GM23338 (cell line): ENCODE results near the gene EZH1. TPM values are rescaled to one million over a fixed set of nuclear protein-coding genes. Genes with fewer than 3 reads are reported as not detected.

Experiments
- ATAC-seq: fragments of 200-7000 bp; cut with Tn5 transposase; 3 replicates; pipeline ENCODE4 v1.9.1; 2020
- DNase-seq: peaks from one replicate; pipeline ENCODE4 v3.0.0-alpha.2; 2015; ENCODE audit warnings: low spot score
- H2AFZ ChIP-seq: fragments of 200-600 bp; sonication (generic); 2 replicates; pipeline ENCODE4 v1.8.0; 2016; ENCODE audit warnings: antibody characterized with exemption, mild to moderate bottlenecking, moderate library complexity
- H3F3A ChIP-seq: fragments of 200-600 bp; sonication (generic); replicated peaks from 2 replicates; pipeline ENCODE4 v1.8.0; 2017; ENCODE audit warnings: antibody characterized with exemption, mixed run types, low read depth
- H3K27ac ChIP-seq: fragments of 200-600 bp; sonication (generic); 2 replicates; pipeline ENCODE4 v1.6.1; 2016; ENCODE audit warnings: low read depth
- H3K27me3 ChIP-seq: fragments of 200-600 bp; sonication (generic); 2 replicates; pipeline ENCODE4 v1.8.0; 2016; ENCODE audit warnings: mild to moderate bottlenecking, mixed run types, moderate library complexity; ENCODE audit not compliant: insufficient read depth
- H3K36me3 ChIP-seq: fragments of 200-600 bp; sonication (generic); 2 replicates; pipeline ENCODE4 v1.8.0; 2016; ENCODE audit warnings: mild to moderate bottlenecking; ENCODE audit not compliant: insufficient read depth
- H3K4me1 ChIP-seq: fragments of 200-600 bp; sonication (generic); 2 replicates; pipeline ENCODE4 v1.8.0; 2016; ENCODE audit warnings: mild to moderate bottlenecking, moderate library complexity; ENCODE audit not compliant: insufficient read depth
- H3K4me2 ChIP-seq: fragments of 200-600 bp; sonication (generic); 2 replicates; pipeline ENCODE4 v1.7.1; 2017; ENCODE audit warnings: mixed run types
- H3K4me3 ChIP-seq: fragments of 200-600 bp; sonication (generic); 2 replicates; pipeline ENCODE4 v1.6.1; 2016; ENCODE audit warnings: mixed run types
- H3K79me2 ChIP-seq: fragments of 200-600 bp; sonication (generic); replicated peaks from 2 replicates; pipeline ENCODE4 v1.8.0; 2017; ENCODE audit warnings: mild to moderate bottlenecking; ENCODE audit not compliant: insufficient read depth
- H3K9me2 ChIP-seq: fragments of 200-600 bp; sonication (generic); 2 replicates; pipeline ENCODE4 v1.8.0; 2017; ENCODE audit not compliant: insufficient read depth
- H4K20me1 ChIP-seq: fragments of 200-600 bp; sonication (generic); replicated peaks from 2 replicates; pipeline ENCODE4 v1.8.0; 2017; ENCODE audit warnings: mild to moderate bottlenecking; ENCODE audit not compliant: insufficient read depth
- H3K27ac Mint-ChIP-seq: 2 replicates; pipeline ENCODE4 v1.8.0; 2020; ENCODE audit warnings: inconsistent platforms, mild to moderate bottlenecking, moderate library complexity, mixed read lengths
- H3K27me3 Mint-ChIP-seq: 3 replicates; pipeline ENCODE4 v1.8.0; 2022; ENCODE audit warnings: low read depth, mild to moderate bottlenecking, moderate library complexity, mixed read lengths, inconsistent platforms; ENCODE audit not compliant: insufficient read depth, poor library complexity
- H3K36me3 Mint-ChIP-seq: 3 replicates; pipeline ENCODE4 v1.8.0; 2021; ENCODE audit warnings: low read depth, mild to moderate bottlenecking, inconsistent platforms, moderate library complexity, mixed read lengths
- H3K4me1 Mint-ChIP-seq: 3 replicates; pipeline ENCODE4 v1.8.0; 2020; ENCODE audit warnings: mild to moderate bottlenecking, inconsistent platforms, mixed read lengths
- H3K4me3 Mint-ChIP-seq: 3 replicates; pipeline ENCODE4 v1.8.0; 2021; ENCODE audit warnings: moderate library complexity, mild to moderate bottlenecking, inconsistent platforms, mixed read lengths
- H3K9me3 Mint-ChIP-seq: 3 replicates; pipeline ENCODE4 v1.8.0; 2020; ENCODE audit warnings: moderate library complexity, mild to moderate bottlenecking, inconsistent platforms, mixed read lengths
- CREB1 ChIP-seq: fragments of 250-450 bp; sonication (Bioruptor Pico); IDR thresholded peaks from 2 replicates; pipeline ENCODE4 v1.5.0; 2020; ENCODE audit warnings: low read depth, mild to moderate bottlenecking, moderate library complexity
- ETS1 ChIP-seq: IDR thresholded peaks from 2 replicates; pipeline ENCODE4 v1.6.1; 2016; ENCODE audit warnings: antibody characterized with exemption
- JUNB ChIP-seq: IDR thresholded peaks from one replicate; pipeline ENCODE4 v1.6.1; 2016; ENCODE audit warnings: antibody characterized with exemption; ENCODE audit not compliant: unreplicated experiment
- REST ChIP-seq: IDR thresholded peaks from one replicate; pipeline ENCODE4 v1.6.1; 2018; ENCODE audit warnings: antibody characterized with exemption; ENCODE audit not compliant: unreplicated experiment
- STAT1 ChIP-seq: IDR thresholded peaks from one replicate; pipeline ENCODE4 v1.6.1; 2016; ENCODE audit warnings: antibody characterized with exemption; ENCODE audit not compliant: unreplicated experiment
- ZNF331 ChIP-seq: fragments of 250-450 bp; sonication (Bioruptor Pico); IDR thresholded peaks from 2 replicates; pipeline ENCODE4 v1.5.0; 2020; ENCODE audit warnings: low read depth, mild to moderate bottlenecking, moderate library complexity
- ZNF462 ChIP-seq: fragments of 250-450 bp; sonication (Bioruptor Pico); IDR thresholded peaks from 2 replicates; pipeline ENCODE4 v1.5.0; 2020; ENCODE audit warnings: mild to moderate bottlenecking, moderate library complexity
- polyA plus RNA-seq: library from polyadenylated mRNA; unstranded; fragments of >200 nt; fragmentation: Nextera tagmentation; extraction: Ambion mirVana; gene quantifications from 2 replicates; pipeline ENCODE4 v1.2.1, GENCODE V29; 2016
- total RNA-seq: library from RNA; depleted of rRNA; stranded (reverse); fragments of >200 nt; shearing (Covaris generic); gene quantifications from 2 replicates; pipeline ENCODE4 v1.2.3, GENCODE V29; 2014

The EZH1 gene
- total and polyA plus RNA-seq, 2 experiments from 2014 or later = 16.9 to 18.0 TPM

GRCh38 chr17:42783791-42784138 is 38.9 kb upstream of the EZH1 start:
- peaks cover 10% of the 10 kb centered on the region; the same call in 1 of the 3 replicates for H3K36me3 Mint-ChIP-seq
- Histone ChIP-seq H3K27me3 (peaks cover 34% of the 10 kb centered on the region), H3K36me3 (no peaks in the 10 kb centered on the region), H3F3A (peaks cover 12% of the 10 kb centered on the region; the same call in 1 of the 2 replicates), H3K4me3 (no peak overlapping the region), H3K4me1 (peaks cover 21% of the 10 kb centered on the region; the same call in 1 of the 2 replicates), H3K79me2 (no peaks in the 10 kb centered on the region), H2AFZ (no peak overlapping the region), H4K20me1 (no peaks in the 10 kb centered on the region), H3K9me2 (no peaks in the 10 kb centered on the region), H3K4me2 (no peak overlapping the region), H3K27ac (no peak overlapping the region)
- H3K9me3 Mint-ChIP-seq = no peaks in the 10 kb centered on the region; the same call in 2 of the 3 replicates
- ATAC-seq = no peak
- H3K4me3 Mint-ChIP-seq = no peak overlapping the region
- TF ChIP-seq ZNF462 (CRISPR knock-in tag) (no peak), CREB1 (no peak), STAT1 (no peak), JUNB (no peak), ETS1 (no peak), ZNF331 (CRISPR knock-in tag) (no peak), REST (no peak)
- H3K4me1 Mint-ChIP-seq = peaks cover 24% of the 10 kb centered on the region
- DNase-seq = no peak
- no peak overlapping the region for H3K27ac Mint-ChIP-seq
- peaks cover 44% of the 10 kb centered on the region for H3K27me3 Mint-ChIP-seq
